Lower lobe of right lung (tissue), 2 donors: ENCODE data around the gene NLRC3. TPM values are rescaled to one million over a fixed set of nuclear protein-coding genes. Genes with fewer than 3 reads are reported as not detected.
"Not testable (repeated sequence)": the region's sequence is repeated elsewhere in the genome, so short reads cannot be mapped to it uniquely, and the experiment has no call there.

Experiments used
- ATAC-seq, 2 donors: fragments of 200-7000 bp; cut with Tn5 transposase; one replicate each; pipeline ENCODE4 v1.9.1; 2020 to 2022; ENCODE audit warnings: mild to moderate bottlenecking in 2 of 2, moderate library complexity in 2 of 2
- DNase-seq: peaks from one replicate; pipeline ENCODE4 v3.0.0-alpha.2; 2020
- H3K27ac ChIP-seq: fragments of 200-600 bp; one replicate; pipeline ENCODE4 v1.8.0; 2022
- H3K27me3 ChIP-seq: fragments of 200-600 bp; one replicate; pipeline ENCODE4 v1.8.0; 2022; ENCODE audit warnings: low read depth
- H3K36me3 ChIP-seq: fragments of 200-600 bp; one replicate; pipeline ENCODE4 v1.8.0; 2022; ENCODE audit warnings: mild to moderate bottlenecking
- H3K4me1 ChIP-seq: fragments of 200-600 bp; one replicate; pipeline ENCODE4 v1.8.0; 2022
- H3K4me3 ChIP-seq: fragments of 200-600 bp; one replicate; pipeline ENCODE4 v1.8.0; 2022; ENCODE audit warnings: mild to moderate bottlenecking
- H3K9me3 ChIP-seq: fragments of 200-600 bp; one replicate; pipeline ENCODE4 v1.8.0; 2022
- intact Hi-C: fragments of 100-400 bp; cut with DNase I; formaldehyde crosslinking; loops from one replicate; pipeline ENCODE4 v1.11.0; 2022
- total RNA-seq: library from RNA; stranded (reverse); fragmentation: NEBNext Ultra II Directional; extraction: Animal tissue kit (Norgen Biotek cat#: 25700); gene quantifications from one replicate; pipeline ENCODE4 v1.2.1, GENCODE V29; 2021
- TF ChIP-seq, protein P1 (sequence below): fragments of 200-600 bp; IDR thresholded peaks from one replicate; pipeline ENCODE4 v1.8.0; 2022; ENCODE audit warnings: antibody characterized with exemption, mild to moderate bottlenecking
- donor health status: DM: no; HTN: yes; CAD: no; lungs with severe emphysema.

NLRC3 gene
- total RNA-seq, 1 donor from 2014 or later, result 3.9 TPM

DNA sequence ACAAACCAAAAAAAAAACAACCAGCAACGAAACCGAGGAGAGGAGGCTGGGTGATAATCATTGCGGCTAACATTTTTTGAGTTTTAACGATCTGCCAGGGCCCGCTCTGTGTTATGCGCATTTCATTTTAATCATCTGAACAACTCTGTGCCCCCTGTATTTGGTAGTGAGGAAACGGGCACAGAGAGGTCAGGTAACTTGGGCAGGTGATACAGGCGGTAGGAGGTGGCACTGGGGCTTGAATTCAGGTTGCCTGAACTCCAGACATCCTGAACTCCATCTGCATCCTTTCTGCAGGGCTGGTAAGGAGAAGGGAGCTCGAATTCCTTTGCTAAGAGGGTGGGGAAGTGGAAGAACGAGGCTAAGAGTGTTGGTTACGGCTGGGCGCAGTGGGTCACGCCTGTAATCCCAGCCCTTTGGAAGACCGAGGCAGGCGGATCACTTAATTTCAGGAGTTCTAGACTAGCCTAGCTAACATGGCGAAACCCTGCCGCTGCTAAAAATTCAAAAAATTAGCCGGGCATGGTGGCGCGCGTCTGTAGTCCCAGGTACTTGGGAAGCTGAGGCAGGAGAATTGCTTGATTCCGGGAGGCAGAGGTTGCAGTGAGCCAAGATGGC lies 75.3 kb downstream of the NLRC3 start:
- Histone ChIP-seq H3K27me3 (no peaks in the 10 kb centered on the region), H3K27ac (no peak overlapping the region), H3K36me3 (peaks cover 21% of the 10 kb centered on the region), H3K4me1 (peaks cover 16% of the 10 kb centered on the region), H3K9me3 (no peaks in the 10 kb centered on the region), H3K4me3 (peak overlapping the region; percentile 89)
- TF ChIP-seq, protein P1, sequence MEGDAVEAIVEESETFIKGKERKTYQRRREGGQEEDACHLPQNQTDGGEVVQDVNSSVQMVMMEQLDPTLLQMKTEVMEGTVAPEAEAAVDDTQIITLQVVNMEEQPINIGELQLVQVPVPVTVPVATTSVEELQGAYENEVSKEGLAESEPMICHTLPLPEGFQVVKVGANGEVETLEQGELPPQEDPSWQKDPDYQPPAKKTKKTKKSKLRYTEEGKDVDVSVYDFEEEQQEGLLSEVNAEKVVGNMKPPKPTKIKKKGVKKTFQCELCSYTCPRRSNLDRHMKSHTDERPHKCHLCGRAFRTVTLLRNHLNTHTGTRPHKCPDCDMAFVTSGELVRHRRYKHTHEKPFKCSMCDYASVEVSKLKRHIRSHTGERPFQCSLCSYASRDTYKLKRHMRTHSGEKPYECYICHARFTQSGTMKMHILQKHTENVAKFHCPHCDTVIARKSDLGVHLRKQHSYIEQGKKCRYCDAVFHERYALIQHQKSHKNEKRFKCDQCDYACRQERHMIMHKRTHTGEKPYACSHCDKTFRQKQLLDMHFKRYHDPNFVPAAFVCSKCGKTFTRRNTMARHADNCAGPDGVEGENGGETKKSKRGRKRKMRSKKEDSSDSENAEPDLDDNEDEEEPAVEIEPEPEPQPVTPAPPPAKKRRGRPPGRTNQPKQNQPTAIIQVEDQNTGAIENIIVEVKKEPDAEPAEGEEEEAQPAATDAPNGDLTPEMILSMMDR, result no peak
- DNase-seq (peak; percentile 29), ATAC-seq (no peak)
- intact Hi-C loops, result no loop called here

DNA sequence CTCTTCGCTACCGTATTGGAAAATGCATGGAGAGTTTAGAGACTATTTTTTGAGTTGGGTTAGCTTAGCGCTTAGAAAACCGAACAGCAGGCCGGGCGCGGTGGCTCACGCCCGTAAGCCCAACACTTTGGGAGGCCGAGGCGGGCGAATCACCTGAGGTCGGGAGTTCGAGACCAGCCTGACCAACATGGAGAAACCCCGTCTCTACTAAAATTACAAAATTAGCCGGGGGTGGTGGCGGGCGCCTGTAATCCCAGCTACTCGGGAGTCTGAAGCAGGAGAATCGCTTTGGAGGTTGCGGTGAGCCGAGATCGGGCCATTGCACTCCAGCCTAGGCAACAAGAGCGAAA lies 75.8 kb downstream of the NLRC3 start:
- peaks cover 17% of the 10 kb centered on the region for H3K36me3 ChIP-seq
- peak overlapping the region; percentile 89 for H3K4me3 ChIP-seq
- DNase-seq, intact Hi-C loops, H3K9me3 ChIP-seq, H3K27me3 ChIP-seq, ATAC-seq: not testable (repeated sequence)
- H3K27ac ChIP-seq, result peak overlapping the region; percentile 85
- peaks cover 16% of the 10 kb centered on the region for H3K4me1 ChIP-seq

GRCh38 chr16:3498988-3499387 lies 78.2 kb downstream of the NLRC3 start:
- no peak for DNase-seq
- Histone ChIP-seq H3K9me3 (no peaks in the 10 kb centered on the region), H3K4me1 (peaks cover 16% of the 10 kb centered on the region), H3K27ac (no peak overlapping the region), H3K27me3 (no peaks in the 10 kb centered on the region), H3K4me3 (no peak overlapping the region), H3K36me3 (no peaks in the 10 kb centered on the region)
- no peak for ATAC-seq
- intact Hi-C loops, result no loop called here
- TF ChIP-seq, protein P1, result no peak

- H3K27ac ChIP-seq, result no peak overlapping the region
- intact Hi-C loops, result no loop called here
- no peaks in the 10 kb centered on the region for H3K27me3 ChIP-seq
- H3K36me3 ChIP-seq, result no peaks in the 10 kb centered on the region
- H3K9me3 ChIP-seq, result no peaks in the 10 kb centered on the region
- ATAC-seq (no peak), DNase-seq (peak; percentile 19)
- H3K4me1 ChIP-seq, result peaks cover 14% of the 10 kb centered on the region
- H3K4me3 ChIP-seq, result no peak overlapping the region
- TF ChIP-seq, protein P1, result no peak
Measured at GRCh38 chr16:3497771-3498170, 79.4 kb downstream of the NLRC3 start.

DNA sequence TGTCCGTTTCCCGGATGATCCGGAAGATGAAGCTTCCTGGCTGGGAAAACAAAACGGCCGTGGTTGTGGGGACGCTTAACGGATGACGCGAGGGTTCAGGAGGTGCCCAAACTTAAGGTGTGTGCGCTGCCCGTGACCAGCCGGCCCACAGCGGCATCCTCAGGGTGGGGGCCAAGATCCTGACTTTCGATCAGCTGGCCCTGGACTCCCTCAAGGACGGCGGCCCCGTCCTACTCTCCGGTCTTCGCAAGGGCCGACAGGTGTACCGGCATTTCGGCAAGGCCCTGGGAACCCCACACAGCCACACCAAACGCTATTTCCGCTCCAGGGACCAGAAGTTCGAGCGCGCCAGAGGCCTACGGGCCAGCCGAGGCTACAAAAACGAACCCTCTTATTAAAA lies 80.8 kb downstream of the NLRC3 start:
- peaks cover under 1% of the 10 kb centered on the region for H3K4me1 ChIP-seq

GRCh38 chr16:3495176-3495575 lies 82.0 kb downstream of the NLRC3 start, which contains the start of gene C16orf90:
C16orf90 (minus strand) TSS chr16:3495489; CDS start chr16:3495421, 68 bp downstream.
- no peaks in the 10 kb centered on the region for H3K36me3 ChIP-seq
- TF ChIP-seq, protein P1, result no peak
- no peaks in the 10 kb centered on the region for H3K27me3 ChIP-seq
- DNase-seq (peak; percentile 40), ATAC-seq (no peak)
- intact Hi-C loops, result no loop called here
- no peaks in the 10 kb centered on the region for H3K4me1 ChIP-seq
- H3K27ac ChIP-seq, result no peak within 1 kb of the TSS
- H3K9me3 ChIP-seq, result no peaks in the 10 kb centered on the region
- H3K4me3 ChIP-seq, result no peak within 1 kb of the TSS

More for the DNA sequence above, 80.8 kb downstream of the NLRC3 start:
- ATAC-seq (no peak), DNase-seq (peak; percentile 42)
- H3K36me3 ChIP-seq, result no peaks in the 10 kb centered on the region
- TF ChIP-seq, protein P1, result no peak
- H3K9me3 ChIP-seq, result no peaks in the 10 kb centered on the region
- no peak overlapping the region for H3K27ac ChIP-seq
- H3K4me3 ChIP-seq, result no peak overlapping the region
- intact Hi-C loops, result no loop called here
- H3K27me3 ChIP-seq, result no peaks in the 10 kb centered on the region
